RWPE2 (cell line): ENCODE measurements around the gene ARL14.
A peak's percentile ranks its signal among the peaks of the same experiment; 100 is the strongest.

ENCODE experiments used
- ATAC-seq: fragments of 200-7000 bp; cut with Tn5 transposase; 3 replicates; pipeline ENCODE4 v1.9.1; 2021; ENCODE audit warnings: low read depth
- DNase-seq: peaks from one replicate; pipeline ENCODE4 v3.0.0-alpha.2; 2020; ENCODE audit warnings: low spot score
- H3K27ac ChIP-seq: fragments of 450-650 bp; 2 replicates; pipeline ENCODE4 v1.5.1; 2017; ENCODE audit warnings: mild to moderate bottlenecking; ENCODE audit not compliant: poor library complexity, severe bottlenecking
- H3K27me3 ChIP-seq: fragments of 250-450 bp; sonication (Bioruptor Pico); 2 replicates; pipeline ENCODE4 v1.5.1; 2021; ENCODE audit warnings: mild to moderate bottlenecking, moderate library complexity; ENCODE audit not compliant: insufficient read depth, poor library complexity, severe bottlenecking
- H3K36me3 ChIP-seq: fragments of 250-450 bp; sonication (Bioruptor Pico); 2 replicates; pipeline ENCODE4 v1.5.1; 2020; ENCODE audit warnings: low read depth, mild to moderate bottlenecking, moderate library complexity
- H3K4me1 ChIP-seq: fragments of 250-450 bp; sonication (Bioruptor Pico); 2 replicates; pipeline ENCODE4 v1.5.1; 2021; ENCODE audit warnings: mild to moderate bottlenecking, moderate library complexity; ENCODE audit not compliant: insufficient read depth, poor library complexity, severe bottlenecking
- H3K4me3 ChIP-seq: fragments of 250-450 bp; sonication (Bioruptor Pico); 2 replicates; pipeline ENCODE4 v1.5.1; 2021; ENCODE audit warnings: mild to moderate bottlenecking, moderate library complexity; ENCODE audit not compliant: severe bottlenecking
- H3K9me3 ChIP-seq: fragments of 250-450 bp; sonication (Bioruptor Pico); 2 replicates; pipeline ENCODE4 v1.5.1; 2021; ENCODE audit warnings: mild to moderate bottlenecking, moderate library complexity; ENCODE audit not compliant: severe bottlenecking
- CTCF ChIP-seq: fragments of 450-650 bp; IDR thresholded peaks from one replicate; pipeline ENCODE4 v1.5.1; 2017; ENCODE audit warnings: mild to moderate bottlenecking, moderate library complexity; ENCODE audit not compliant: poor library complexity, severe bottlenecking

Gene ARL14

GRCh38 chr3:160697637-160698380, 20.8 kb downstream of the ARL14 start:
- Histone ChIP-seq H3K36me3 (no peaks in the 10 kb centered on the region), H3K27ac (no peak overlapping the region), H3K4me3 (no peak overlapping the region), H3K9me3 (no peaks in the 10 kb centered on the region), H3K27me3 (no peaks in the 10 kb centered on the region), H3K4me1 (peaks cover 9% of the 10 kb centered on the region)
- ATAC-seq = peak; percentile 80
- DNase-seq = no peak
- TF ChIP-seq CTCF = no peak

GRCh38 chr3:160698599-160699195, 21.7 kb downstream of the ARL14 start:
- Histone ChIP-seq H3K9me3 (no peaks in the 10 kb centered on the region), H3K27me3 (no peaks in the 10 kb centered on the region), H3K36me3 (no peaks in the 10 kb centered on the region), H3K27ac (no peak overlapping the region), H3K4me1 (peaks cover 9% of the 10 kb centered on the region), H3K4me3 (no peak overlapping the region)
- TF ChIP-seq CTCF = no peak
- ATAC-seq (no peak), DNase-seq (no peak)

- Histone ChIP-seq H3K9me3 (no peaks in the 10 kb centered on the region), H3K27me3 (no peaks in the 10 kb centered on the region), H3K4me1 (peaks cover 9% of the 10 kb centered on the region), H3K4me3 (no peak overlapping the region), H3K27ac (no peak overlapping the region), H3K36me3 (no peaks in the 10 kb centered on the region)
- no peak for DNase-seq
- ATAC-seq = no peak
- TF ChIP-seq CTCF = no peak
Measured at GRCh38 chr3:160701490-160701889, 24.5 kb downstream of the ARL14 start.

- TF ChIP-seq CTCF = no peak
- Histone ChIP-seq H3K4me3 (no peak overlapping the region), H3K9me3 (no peaks in the 10 kb centered on the region), H3K36me3 (no peaks in the 10 kb centered on the region), H3K27me3 (no peaks in the 10 kb centered on the region), H3K4me1 (peaks cover 9% of the 10 kb centered on the region), H3K27ac (no peak overlapping the region)
- ATAC-seq = no peak
- DNase-seq = no peak
Measured at GRCh38 chr3:160702290-160702689, 25.3 kb downstream of the ARL14 start.

- no peaks in the 10 kb centered on the region for H3K9me3 ChIP-seq
- H3K27me3 ChIP-seq = peaks cover 3% of the 10 kb centered on the region
- no peaks in the 10 kb centered on the region for H3K4me1 ChIP-seq
- ATAC-seq (no peak), DNase-seq (no peak)
- no peak overlapping the region for H3K4me3 ChIP-seq
- no peak overlapping the region for H3K27ac ChIP-seq
- H3K36me3 ChIP-seq = no peaks in the 10 kb centered on the region
- no peak for TF ChIP-seq CTCF
Measured at GRCh38 chr3:160703974-160704373, 27.0 kb downstream of the ARL14 start.
